Activated T-helper 2 cell treated with anti-CD3 and anti-CD28 coated beads, Interferon-gamma antibody, Interleukin-2, Interleukin-4, amounts not matched to agents 10 μg/mL and 5 μg/mL and 100 μg/mL, durations not matched to agents 14 hours and 24 hours and 36 hours (primary cell): ENCODE data around the gene KHK. TPM values are rescaled to one million over a fixed set of nuclear protein-coding genes. Genes with fewer than 3 reads are reported as not detected.

Experiments
- DNase-seq: peaks from one replicate; pipeline ENCODE4 v3.0.0; 2021; ENCODE audit warnings: low spot score
- H3K27ac Mint-ChIP-seq: one replicate; pipeline ENCODE4 v1.8.0; 2021; ENCODE audit warnings: mixed read lengths
- H3K27me3 Mint-ChIP-seq: one replicate; pipeline ENCODE4 v1.8.0; 2021; ENCODE audit warnings: low read depth, mixed read lengths
- H3K36me3 Mint-ChIP-seq: one replicate; pipeline ENCODE4 v1.8.0; 2021; ENCODE audit warnings: low read depth, mixed read lengths
- H3K4me1 Mint-ChIP-seq: one replicate; pipeline ENCODE4 v1.8.0; 2021; ENCODE audit warnings: low read depth, mixed read lengths
- H3K4me3 Mint-ChIP-seq: one replicate; pipeline ENCODE4 v1.8.0; 2021; ENCODE audit warnings: low read depth, mild to moderate bottlenecking, moderate library complexity, mixed read lengths
- H3K9me3 Mint-ChIP-seq: one replicate; pipeline ENCODE4 v1.8.0; 2021; ENCODE audit warnings: mixed read lengths
- intact Hi-C: fragments of 100-400 bp; cut with micrococcal nuclease; formaldehyde crosslinking; loops from one replicate; pipeline ENCODE4 v1.15.1; 2023
- total RNA-seq: library from RNA; stranded (reverse); gene quantifications from 2 replicates; pipeline ENCODE4 v1.2.3, GENCODE V29; 2022

Gene KHK
- total RNA-seq, 1 donor from 2014 or later, result 12.3 TPM

DNA sequence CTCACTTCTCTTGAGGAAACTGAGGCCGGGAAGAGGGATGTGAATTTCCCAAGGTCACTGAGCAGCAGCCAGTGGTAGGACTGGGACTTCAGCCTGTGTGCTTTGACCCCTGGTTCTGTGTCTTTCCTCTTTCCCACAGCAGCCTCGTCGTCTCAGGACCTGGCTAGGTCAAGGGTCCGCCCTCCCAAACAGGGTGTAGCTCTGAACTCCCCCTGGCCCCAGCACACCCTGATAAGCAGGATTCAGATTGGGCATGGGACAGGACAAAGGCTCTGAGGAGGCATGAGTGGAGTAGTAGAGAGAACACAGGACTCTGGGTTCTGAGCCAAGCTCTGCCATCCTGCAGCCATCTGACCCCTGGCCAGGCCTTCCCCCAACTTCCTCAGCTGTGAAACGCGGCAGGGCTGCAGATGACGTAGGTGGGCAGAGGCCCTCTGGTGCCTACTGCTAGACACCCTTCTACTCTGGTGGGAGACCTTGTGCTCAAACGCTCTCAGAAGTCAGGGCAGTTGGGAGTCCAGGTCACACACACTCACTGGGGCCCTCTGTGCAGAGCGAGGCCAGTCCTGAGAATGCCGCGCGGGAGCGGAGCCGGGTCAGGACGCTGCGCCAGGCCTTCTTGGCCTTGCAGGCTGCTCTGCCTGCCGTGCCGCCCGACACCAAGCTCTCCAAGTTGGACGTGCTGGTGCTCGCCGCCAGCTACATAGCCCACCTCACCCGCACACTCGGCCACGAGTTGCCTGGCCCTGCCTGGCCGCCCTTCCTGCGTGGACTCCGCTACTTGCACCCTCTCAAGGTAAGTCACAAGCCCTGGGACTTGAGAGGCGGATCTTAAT, 63.2 kb downstream of the KHK start:
- Mint-ChIP-seq H3K27ac (no peak overlapping the region), H3K9me3 (no peaks in the 10 kb centered on the region), H3K4me1 (peaks cover 6% of the 10 kb centered on the region), H3K4me3 (no peak overlapping the region), H3K27me3 (peaks cover 6% of the 10 kb centered on the region), H3K36me3 (no peaks in the 10 kb centered on the region)
- intact Hi-C loops, result no loop called here
- DNase-seq, result no peak

Other genes with a start within 250 kb of the KHK start
- 0.05 TPM in 1 of 2 replicates, not detected in the other for gene DPYSL5, start 238.6 kb upstream of the KHK start, total RNA-seq
- gene MAPRE3, start 116.1 kb upstream of the KHK start, total RNA-seq, result 1.8 and 2.2 TPM in 2 replicates
- 96.3 and 102 TPM in 2 replicates for gene TMEM214, start 53.8 kb upstream of the KHK start, total RNA-seq
- 12.5 and 13.8 TPM in 2 replicates for gene AGBL5, start 35.1 kb upstream of the KHK start, total RNA-seq
- gene OST4, start 15.1 kb upstream of the KHK start, total RNA-seq, result 330 and 341 TPM in 2 replicates
- gene EMILIN1, start 8.2 kb upstream of the KHK start, total RNA-seq, result 0.87 and 0.94 TPM in 2 replicates
- 8.1 and 9.0 TPM in 2 replicates for gene CGREF1, start 32.4 kb downstream of the KHK start, total RNA-seq
- 1.2 and 1.5 TPM in 2 replicates for gene ABHD1, start 37.0 kb downstream of the KHK start, total RNA-seq
- 79.8 and 82.6 TPM in 2 replicates for gene PREB, start 47.9 kb downstream of the KHK start, total RNA-seq
- gene PRR30, start 52.6 kb downstream of the KHK start, total RNA-seq, result not detected in 2 replicates
- gene TCF23, start 62.2 kb downstream of the KHK start, total RNA-seq, result not detected in 2 replicates
- gene ATRAID, start 125.3 kb downstream of the KHK start, total RNA-seq, result 107 and 114 TPM in 2 replicates
- 70.7 and 73.9 TPM in 2 replicates for gene SLC5A6, start 125.5 kb downstream of the KHK start, total RNA-seq
- 141 and 146 TPM in 2 replicates for gene CAD, start 130.6 kb downstream of the KHK start, total RNA-seq
- 1.7 and 1.9 TPM in 2 replicates for gene SLC30A3, start 176.3 kb downstream of the KHK start, total RNA-seq
- gene DNAJC5G, start 188.7 kb downstream of the KHK start, total RNA-seq, result not detected in 2 replicates
- 0.21 and 0.25 TPM in 2 replicates for gene TRIM54, start 195.7 kb downstream of the KHK start, total RNA-seq
- 0.94 and 1.3 TPM in 2 replicates for gene UCN, start 221.7 kb downstream of the KHK start, total RNA-seq
- gene MPV17, start 236.3 kb downstream of the KHK start, total RNA-seq, result 80.4 and 82.6 TPM in 2 replicates